ENCODE data around the gene DCTD. TPM values are rescaled to one million over a fixed set of nuclear protein-coding genes. Genes with fewer than 3 reads are reported as not detected.

The DCTD gene
- total RNA-seq, 1 experiment from 2014 or later, result 168 TPM

DNA sequence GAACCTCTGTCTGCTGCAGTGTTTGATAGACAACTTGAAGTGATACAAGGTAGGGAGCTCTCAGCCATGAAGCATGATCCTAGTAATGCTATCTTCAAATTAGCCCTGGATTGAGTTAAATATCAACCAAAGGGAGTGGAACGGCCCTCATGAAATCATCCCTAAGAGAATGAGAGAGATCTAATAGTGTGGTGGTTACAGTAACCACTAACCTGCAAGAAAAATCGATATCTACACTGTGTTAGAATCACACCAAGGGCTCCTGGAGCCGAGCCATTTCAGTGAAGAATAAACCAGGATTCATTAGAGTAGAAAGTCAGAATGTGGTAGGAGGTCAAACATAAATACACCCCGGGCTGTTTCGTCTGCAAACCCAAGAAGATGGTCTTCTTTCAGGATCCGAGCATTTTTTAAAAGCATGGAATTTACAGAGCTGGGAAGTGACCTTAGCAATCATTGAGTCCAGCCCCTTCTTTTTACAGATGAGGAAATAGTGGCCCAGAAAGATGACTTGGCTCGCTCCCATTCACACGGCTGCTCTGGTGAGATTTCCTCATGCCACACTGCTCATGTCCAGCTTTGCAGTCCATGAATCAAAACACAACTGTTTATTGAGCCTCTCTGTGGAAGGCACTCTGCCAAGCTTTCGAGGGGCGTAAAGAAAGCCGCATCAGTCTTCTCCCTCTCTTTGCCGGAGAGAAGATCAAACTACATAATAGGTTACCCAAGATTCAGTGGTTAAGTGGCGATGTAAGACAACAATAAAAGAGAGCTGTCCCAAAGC lies 5.5 kb upstream of the DCTD start:
- H3K27me3 Mint-ChIP-seq (ENCODE audit: insufficient read depth, unreplicated experiment), result no peaks in the 10 kb centered on the region
- ChIA-PET POLR2A (interaction anchor here (0.7 kb wide), 1 partner anchor 9 kb away, joined by 3 read pairs; no protein-coding TSS in a partner anchor), CTCF (interaction anchor here (0.5 to 7.3 kb wide), 5 partner anchors 15 to 963 kb away, joined by 3 to 55 read pairs (median 5); no protein-coding TSS in a partner anchor)
- no peaks in the 10 kb centered on the region for H3K36me3 Mint-ChIP-seq (ENCODE audit: insufficient read depth, unreplicated experiment)
- no peaks in the 10 kb centered on the region for H3K9me3 Mint-ChIP-seq (ENCODE audit: unreplicated experiment)
- H3K27ac Mint-ChIP-seq (ENCODE audit: low read depth, unreplicated experiment), result no peak overlapping the region
- no peak overlapping the region for H3K4me3 Mint-ChIP-seq (ENCODE audit: unreplicated experiment)
- TF ChIP-seq, protein P1, sequence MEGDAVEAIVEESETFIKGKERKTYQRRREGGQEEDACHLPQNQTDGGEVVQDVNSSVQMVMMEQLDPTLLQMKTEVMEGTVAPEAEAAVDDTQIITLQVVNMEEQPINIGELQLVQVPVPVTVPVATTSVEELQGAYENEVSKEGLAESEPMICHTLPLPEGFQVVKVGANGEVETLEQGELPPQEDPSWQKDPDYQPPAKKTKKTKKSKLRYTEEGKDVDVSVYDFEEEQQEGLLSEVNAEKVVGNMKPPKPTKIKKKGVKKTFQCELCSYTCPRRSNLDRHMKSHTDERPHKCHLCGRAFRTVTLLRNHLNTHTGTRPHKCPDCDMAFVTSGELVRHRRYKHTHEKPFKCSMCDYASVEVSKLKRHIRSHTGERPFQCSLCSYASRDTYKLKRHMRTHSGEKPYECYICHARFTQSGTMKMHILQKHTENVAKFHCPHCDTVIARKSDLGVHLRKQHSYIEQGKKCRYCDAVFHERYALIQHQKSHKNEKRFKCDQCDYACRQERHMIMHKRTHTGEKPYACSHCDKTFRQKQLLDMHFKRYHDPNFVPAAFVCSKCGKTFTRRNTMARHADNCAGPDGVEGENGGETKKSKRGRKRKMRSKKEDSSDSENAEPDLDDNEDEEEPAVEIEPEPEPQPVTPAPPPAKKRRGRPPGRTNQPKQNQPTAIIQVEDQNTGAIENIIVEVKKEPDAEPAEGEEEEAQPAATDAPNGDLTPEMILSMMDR (IDR thresholded peaks at IDR 0.05; ENCODE audit: unreplicated experiment), result no peak
- no TSS peak for BruUV-seq (replicated peaks)
- DNase-seq (ENCODE audit: unreplicated experiment), result peak; percentile 9
- H3K4me1 Mint-ChIP-seq (ENCODE audit: insufficient read depth, unreplicated experiment), result no peaks in the 10 kb centered on the region
- intact Hi-C loops (cut with micrococcal nuclease), result loop anchor here (10.0 kb wide), 1 partner anchor 448 kb away; no protein-coding TSS in a partner anchor

DNA sequence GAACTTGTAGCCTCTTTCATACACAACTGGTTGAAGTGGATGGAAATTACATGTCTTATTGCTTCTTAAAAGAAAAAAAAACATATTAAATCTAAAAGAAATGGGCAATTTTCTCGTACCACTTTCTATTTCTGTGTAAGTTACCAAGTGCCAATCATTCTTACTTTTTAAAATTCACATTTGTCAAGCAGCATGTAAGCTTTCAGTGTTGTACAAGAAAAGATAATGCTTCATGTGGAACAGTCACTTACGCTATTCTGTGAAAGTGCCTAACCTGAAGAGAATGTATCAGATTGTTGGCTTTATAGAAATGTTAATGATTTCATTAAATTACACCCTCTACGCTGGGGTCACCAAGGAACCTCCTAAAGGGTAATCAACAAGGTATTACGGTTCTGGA lies 4.4 kb upstream of the DCTD start:
- DNase-seq (ENCODE audit: unreplicated experiment), result no peak

DNA sequence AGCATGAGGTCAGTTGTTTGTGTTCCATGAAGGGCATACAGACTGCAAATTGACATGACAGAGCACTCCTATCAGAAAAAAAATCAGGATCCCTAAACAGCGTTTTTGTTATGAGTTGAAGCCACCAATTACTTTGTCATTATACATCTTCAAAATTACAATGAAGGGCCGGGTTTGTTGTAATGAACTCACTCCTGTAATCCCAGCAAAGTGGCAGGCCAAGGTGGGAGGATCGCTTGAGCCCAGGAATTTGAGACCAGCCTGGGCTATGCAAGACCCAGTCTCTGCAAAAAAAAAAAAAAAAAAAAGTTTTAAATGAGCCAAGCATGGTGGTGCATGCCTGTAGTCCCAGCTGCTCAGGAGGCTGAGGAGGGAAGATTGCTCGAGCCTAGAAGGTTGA lies 3.5 kb upstream of the DCTD start:
- Mint-ChIP-seq H3K27me3 (ENCODE audit: insufficient read depth, unreplicated experiment) (no peaks in the 10 kb centered on the region), H3K36me3 (ENCODE audit: insufficient read depth, unreplicated experiment) (no peaks in the 10 kb centered on the region), H3K4me3 (ENCODE audit: unreplicated experiment) (no peak overlapping the region), H3K9me3 (ENCODE audit: unreplicated experiment) (no peaks in the 10 kb centered on the region), H3K27ac (ENCODE audit: low read depth, unreplicated experiment) (no peak overlapping the region), H3K4me1 (ENCODE audit: insufficient read depth, unreplicated experiment) (peaks cover 7% of the 10 kb centered on the region)
- no peak for DNase-seq (ENCODE audit: unreplicated experiment)
- ChIA-PET CTCF (no interaction called here), POLR2A (no interaction called here)
- TF ChIP-seq, protein P1 (IDR thresholded peaks at IDR 0.05; ENCODE audit: unreplicated experiment), result no peak
- no TSS peak for BruUV-seq (replicated peaks)
- intact Hi-C loops (cut with micrococcal nuclease), result loop anchor here (10.0 kb wide), 1 partner anchor 446 kb away; no protein-coding TSS in a partner anchor

More for the DNA sequence above, 4.4 kb upstream of the DCTD start:
- H3K27ac Mint-ChIP-seq (ENCODE audit: low read depth, unreplicated experiment), result no peak overlapping the region
- BruUV-seq (replicated peaks), result no TSS peak
- H3K4me1 Mint-ChIP-seq (ENCODE audit: insufficient read depth, unreplicated experiment), result no peaks in the 10 kb centered on the region
- H3K27me3 Mint-ChIP-seq (ENCODE audit: insufficient read depth, unreplicated experiment), result no peaks in the 10 kb centered on the region
- intact Hi-C loops (cut with micrococcal nuclease), result loop anchor here (10.0 kb wide), 1 partner anchor 447 kb away; no protein-coding TSS in a partner anchor
- H3K4me3 Mint-ChIP-seq (ENCODE audit: unreplicated experiment), result no peak overlapping the region
- ChIA-PET CTCF (interaction anchor here (0.6 to 7.3 kb wide), 4 partner anchors 16 to 335 kb away, joined by 3 to 55 read pairs (median 4); no protein-coding TSS in a partner anchor), POLR2A (interaction anchor here (0.6 to 0.7 kb wide), 2 partner anchors 10 to 379 kb away, joined by 3 to 5 read pairs; no protein-coding TSS in a partner anchor)
- TF ChIP-seq, protein P1 (IDR thresholded peaks at IDR 0.05; ENCODE audit: unreplicated experiment), result no peak
- no peaks in the 10 kb centered on the region for H3K9me3 Mint-ChIP-seq (ENCODE audit: unreplicated experiment)
- H3K36me3 Mint-ChIP-seq (ENCODE audit: insufficient read depth, unreplicated experiment), result no peaks in the 10 kb centered on the region

DNA sequence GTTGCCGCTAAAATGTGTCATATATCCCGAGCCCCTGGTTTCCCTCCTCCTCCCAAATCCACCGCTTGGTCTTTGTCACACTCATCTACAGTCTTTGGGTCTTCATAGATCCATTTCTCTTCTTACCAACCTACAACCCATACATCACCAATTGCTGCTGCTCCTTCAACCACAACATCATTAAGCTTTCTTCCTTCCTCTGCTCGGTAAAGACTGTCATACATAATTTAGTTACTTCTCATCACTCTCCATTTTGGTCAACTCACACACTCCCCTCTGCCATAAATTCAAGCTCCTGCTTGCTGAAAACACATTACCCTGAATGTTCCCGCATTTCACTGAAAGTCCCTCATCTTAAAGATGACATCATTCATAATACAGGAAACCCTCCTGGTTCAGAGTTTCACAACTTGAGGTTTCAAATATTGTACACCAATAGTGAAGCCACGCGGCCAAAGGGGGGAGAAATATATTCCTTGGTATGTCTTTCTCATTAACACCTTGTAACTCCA lies 1.7 kb upstream of the DCTD start:
- intact Hi-C loops (cut with micrococcal nuclease), result no loop called here

More for the DNA sequence above, 1.7 kb upstream of the DCTD start:
- no peaks in the 10 kb centered on the region for H3K9me3 Mint-ChIP-seq (ENCODE audit: unreplicated experiment)
- no peak overlapping the region for H3K27ac Mint-ChIP-seq (ENCODE audit: low read depth, unreplicated experiment)
- peaks cover 7% of the 10 kb centered on the region for H3K4me1 Mint-ChIP-seq (ENCODE audit: insufficient read depth, unreplicated experiment)
- ChIA-PET POLR2A (interaction anchor here (1.0 to 1.7 kb wide), 2 partner anchors 180 to 309 kb away, joined by 3 to 9 read pairs; partner anchors contain the start of gene WWC2), CTCF (interaction anchor here (0.7 to 2.6 kb wide), 6 partner anchors 8 to 343 kb away, joined by 3 to 19 read pairs (median 5); no protein-coding TSS in a partner anchor)
- BruUV-seq (replicated peaks), result no TSS peak
- H3K4me3 Mint-ChIP-seq (ENCODE audit: unreplicated experiment), result peak overlapping the region; percentile 74
- no peak for DNase-seq (ENCODE audit: unreplicated experiment)
- TF ChIP-seq, protein P1 (IDR thresholded peaks at IDR 0.05; ENCODE audit: unreplicated experiment), result no peak
- no peaks in the 10 kb centered on the region for H3K27me3 Mint-ChIP-seq (ENCODE audit: insufficient read depth, unreplicated experiment)
- H3K36me3 Mint-ChIP-seq (ENCODE audit: insufficient read depth, unreplicated experiment), result peaks cover 7% of the 10 kb centered on the region

All from MCF 10A (cell line).